H1 (cell line): ENCODE results near the gene LRIT2. TPM values are rescaled to one million over a fixed set of nuclear protein-coding genes. Genes with fewer than 3 reads are reported as not detected.

Experiments used
- BACH1 ChIP-seq: IDR thresholded peaks from 2 replicates; pipeline ENCODE4 v1.6.1; 2012; ENCODE audit warnings: low read length, improper control_type of control experiment
- BRCA1 ChIP-seq: IDR thresholded peaks from 2 replicates; pipeline ENCODE4 v1.6.1; 2012; ENCODE audit warnings: low read depth, low read length, improper control_type of control experiment
- CBX5 ChIP-seq: fragments of 300-800, 300-1000 bp; sonication (generic); IDR thresholded peaks from 2 replicates; pipeline ENCODE4 v1.7.1; 2016; ENCODE audit warnings: antibody characterized with exemption, low read length, low read depth
- EZH2 ChIP-seq: fragments of 200-600 bp; sonication (generic); IDR thresholded peaks from 2 replicates; pipeline ENCODE4 v1.7.1; 2012; ENCODE audit warnings: low read depth, mild to moderate bottlenecking, moderate library complexity, low read length, inconsistent platforms; ENCODE audit not compliant: severe bottlenecking
- HDAC2 ChIP-seq, 2 experiments: fragments of 300-600 bp in 1 of 2; sonication (generic) in 1 of 2; IDR thresholded peaks; 2 replicates each; pipeline ENCODE4 v1.6.1; 2011 to 2012; ENCODE audit warnings: low read depth in 2 of 2, low read length in 2 of 2, mild to moderate bottlenecking in 2 of 2, moderate library complexity in 2 of 2, borderline replicate concordance in 1 of 2, inconsistent platforms in 1 of 2
- HDAC6 ChIP-seq: IDR thresholded peaks from one replicate; pipeline ENCODE4 v1.7.1; 2012; ENCODE audit warnings: low read depth, mild to moderate bottlenecking, inconsistent platforms, low read length, moderate library complexity
- JUND ChIP-seq: IDR thresholded peaks from 2 replicates; pipeline ENCODE4 v1.6.1; 2011; ENCODE audit warnings: mild to moderate bottlenecking, improper control_type of control experiment, low read length
- KDM4A ChIP-seq: IDR thresholded peaks from one replicate; pipeline ENCODE4 v1.7.1; 2012; ENCODE audit warnings: low read depth, mild to moderate bottlenecking, moderate library complexity, low read length, inconsistent platforms; ENCODE audit not compliant: severe bottlenecking
- NRF1 ChIP-seq: IDR thresholded peaks from 2 replicates; pipeline ENCODE4 v1.6.1; 2011; ENCODE audit warnings: mild to moderate bottlenecking, low read depth, low read length, improper control_type of control experiment
- POLR2A ChIP-seq, 2 experiments: IDR thresholded peaks; 1 replicate in 1 of 2; 2 replicates in 1 of 2; pipeline ENCODE4 v1.6.1; 2011; ENCODE audit warnings: low read depth in 2 of 2, low read length in 2 of 2, mild to moderate bottlenecking in 2 of 2; ENCODE audit errors: control extremely low read depth in 1 of 2
- POU5F1 ChIP-seq: IDR thresholded peaks from 2 replicates; pipeline ENCODE4 v1.6.1; 2011; ENCODE audit warnings: low read depth, mild to moderate bottlenecking, low read length, moderate library complexity
- SIN3A ChIP-seq, 2 experiments: IDR thresholded peaks in 1 of 2; conservative IDR thresholded peaks in 1 of 2; 2 replicates each; pipeline ENCODE4 v1.6.1; 2011 to 2012; ENCODE audit warnings: low read length in 2 of 2, improper control_type of control experiment in 1 of 2, low read depth in 1 of 2, mild to moderate bottlenecking in 1 of 2
- SP4 ChIP-seq: IDR thresholded peaks from 2 replicates; pipeline ENCODE4 v1.6.1; 2012; ENCODE audit warnings: low read length, inconsistent platforms
- SUZ12 ChIP-seq: fragments of 200-600 bp; sonication (generic); IDR thresholded peaks from 2 replicates; pipeline ENCODE4 v1.6.1; 2012; ENCODE audit warnings: mild to moderate bottlenecking, inconsistent platforms, low read length, moderate library complexity, mixed read lengths
- TBP ChIP-seq: IDR thresholded peaks from 2 replicates; pipeline ENCODE4 v1.6.1; 2011; ENCODE audit warnings: low read depth, low read length, improper control_type of control experiment
- ZNF274 ChIP-seq: IDR thresholded peaks from 2 replicates; pipeline ENCODE4 v1.7.0; 2012; ENCODE audit warnings: low read length, borderline replicate concordance; ENCODE audit errors: extremely low read depth
- polyA plus RNA-seq, 7 experiments: library from polyadenylated mRNA; depleted of rRNA in 3 of 7; stranded (reverse) in 5 of 7; unstranded in 2 of 7; fragments of >200 nt in 5 of 7; fragments of 200-250 nt in 2 of 7; gene quantifications; 1 replicate in 5 of 7; 2 replicates in 1 of 7; 4 replicates in 1 of 7; pipeline versions ENCODE4 v1.2.1 to v1.2.3, GENCODE V29; 2011 to 2013; ENCODE audit warnings: missing spikeins in 2 of 7, mixed read lengths in 2 of 7
- total RNA-seq: library from RNA; stranded (reverse); fragmentation: NEBNext Ultra II Directional; extraction: Animal tissue kit (Norgen Biotek cat#: 25700); gene quantifications from 2 replicates; pipeline ENCODE4 v1.2.1, GENCODE V29; 2021
- TF ChIP-seq, protein P1 (sequence below): IDR thresholded peaks from 2 replicates; pipeline ENCODE4 v1.6.1; 2011; ENCODE audit warnings: low read depth, mild to moderate bottlenecking, low read length; ENCODE audit not compliant: insufficient read depth

LRIT2 gene
- total and polyA plus RNA-seq, 2 of the 8 experiments (the other 6 are each of a cell fraction or from before 2014, with no cell fraction given): not detected

DNA sequence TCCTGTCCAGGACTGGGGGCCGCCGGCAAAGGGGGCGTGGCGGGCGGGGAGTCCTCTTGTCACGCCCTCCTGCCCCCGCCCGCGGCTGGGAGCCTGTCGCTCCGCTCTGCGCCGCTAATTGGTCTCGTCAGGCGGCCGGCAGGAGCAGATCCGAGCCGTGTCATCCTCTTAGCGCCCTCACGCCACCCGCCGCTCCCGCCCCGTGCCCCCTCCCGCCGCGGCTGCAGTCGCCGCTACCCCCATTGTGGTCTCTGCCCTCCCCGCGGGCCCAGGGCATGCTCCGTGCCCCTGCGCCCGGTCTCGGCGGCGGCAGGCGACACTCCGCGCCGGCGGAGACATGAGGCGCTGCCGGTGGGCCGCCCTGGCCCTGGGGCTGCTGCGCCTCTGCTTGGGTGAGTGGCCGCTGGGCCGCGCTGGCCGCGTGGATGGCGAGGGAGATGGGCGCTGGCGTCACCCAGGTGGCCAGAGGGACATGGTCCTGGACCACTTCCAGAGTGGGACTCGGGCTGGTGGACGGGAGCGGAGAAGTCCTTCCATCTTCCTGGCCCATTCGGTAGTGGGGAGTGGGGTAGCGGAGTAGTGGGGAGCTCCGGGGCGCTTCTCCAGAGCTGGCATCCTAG lies 30.8 kb downstream of the LRIT2 start, which contains the start of gene CDHR1 (continued):
- TF ChIP-seq HDAC2 (IDR thresholded peaks at IDR 0.05; ENCODE audit: borderline replicate concordance in 1 of 2, low read depth in 2 of 2, low read length in 2 of 2): no peak
- TF ChIP-seq SUZ12: peak; percentile 61; the same call in 1 of the 2 replicates
- no peak for TF ChIP-seq CBX5
- peak; percentile 99 for TF ChIP-seq KDM4A
- TF ChIP-seq SIN3A (conservative IDR thresholded peaks at IDR 0.05 in 1 of 2, IDR thresholded peaks at IDR 0.05 in 1 of 2; ENCODE audit: low read depth in 1 of 2, low read length in 2 of 2): no peak
- TF ChIP-seq JUND: no peak
- no peak for TF ChIP-seq POLR2A (IDR thresholded peaks at IDR 0.05; ENCODE audit: control extremely low read depth in 1 of 2, low read depth in 2 of 2, low read length in 2 of 2)
- no peak for TF ChIP-seq NRF1
- TF ChIP-seq SP4: no peak
- no peak for TF ChIP-seq BRCA1
- TF ChIP-seq POU5F1: no peak
- TF ChIP-seq, protein P1, sequence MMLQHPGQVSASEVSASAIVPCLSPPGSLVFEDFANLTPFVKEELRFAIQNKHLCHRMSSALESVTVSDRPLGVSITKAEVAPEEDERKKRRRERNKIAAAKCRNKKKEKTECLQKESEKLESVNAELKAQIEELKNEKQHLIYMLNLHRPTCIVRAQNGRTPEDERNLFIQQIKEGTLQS: no peak
- peak; percentile 63 for TF ChIP-seq EZH2
- no peak for TF ChIP-seq BACH1
- TF ChIP-seq HDAC6: no peak
- no peak for TF ChIP-seq TBP
- no peak for TF ChIP-seq ZNF274
